Fibroblast of the aortic adventitia (primary cell): ENCODE data around the gene MEGF11. TPM values are rescaled to one million over a fixed set of nuclear protein-coding genes. Genes with fewer than 3 reads are reported as not detected.

Source experiments
- DNase-seq: peaks from one replicate; pipeline ENCODE4 v3.0.0-alpha.2; 2010; ENCODE audit warnings: low read depth
- H3K4me3 ChIP-seq: 2 replicates; pipeline ENCODE4 v1.5.1; 2011; ENCODE audit warnings: low read depth, mild to moderate bottlenecking, control low read depth, low read length, moderate library complexity
- total RNA-seq: library from RNA; depleted of rRNA; stranded (reverse); fragments of >200 nt; gene quantifications from 2 replicates; pipeline ENCODE4 v1.2.3, GENCODE V29; 2012; ENCODE audit warnings: low replicate concordance
- TF ChIP-seq, protein P1 (sequence below): IDR thresholded peaks from 2 replicates; pipeline ENCODE4 v1.5.1; 2011; ENCODE audit warnings: mild to moderate bottlenecking, low read length, control low read depth, inconsistent platforms; ENCODE audit not compliant: insufficient read depth

Gene MEGF11
- total RNA-seq, 1 donor, result 0.36 TPM

DNA sequence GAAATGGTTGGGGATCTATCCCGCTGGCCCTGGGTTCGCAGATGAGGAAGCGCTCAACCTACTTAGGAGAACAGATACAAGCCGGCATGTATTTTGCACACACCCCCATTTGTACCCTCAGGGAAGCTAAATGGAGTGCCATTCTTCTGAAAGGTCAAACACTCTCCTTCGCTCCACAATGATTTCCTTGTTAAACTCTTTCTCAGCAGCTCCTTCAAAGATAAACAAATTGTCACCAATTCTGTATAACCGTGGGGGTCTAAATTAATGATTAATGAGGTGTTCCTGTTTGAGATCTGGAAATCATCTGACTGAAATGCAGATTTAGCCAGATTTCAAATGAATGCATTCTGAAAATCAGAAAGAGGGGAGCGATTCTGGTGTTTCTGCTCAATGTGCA, 124.0 kb downstream of the MEGF11 start:
- no peak for DNase-seq
- TF ChIP-seq, protein P1, sequence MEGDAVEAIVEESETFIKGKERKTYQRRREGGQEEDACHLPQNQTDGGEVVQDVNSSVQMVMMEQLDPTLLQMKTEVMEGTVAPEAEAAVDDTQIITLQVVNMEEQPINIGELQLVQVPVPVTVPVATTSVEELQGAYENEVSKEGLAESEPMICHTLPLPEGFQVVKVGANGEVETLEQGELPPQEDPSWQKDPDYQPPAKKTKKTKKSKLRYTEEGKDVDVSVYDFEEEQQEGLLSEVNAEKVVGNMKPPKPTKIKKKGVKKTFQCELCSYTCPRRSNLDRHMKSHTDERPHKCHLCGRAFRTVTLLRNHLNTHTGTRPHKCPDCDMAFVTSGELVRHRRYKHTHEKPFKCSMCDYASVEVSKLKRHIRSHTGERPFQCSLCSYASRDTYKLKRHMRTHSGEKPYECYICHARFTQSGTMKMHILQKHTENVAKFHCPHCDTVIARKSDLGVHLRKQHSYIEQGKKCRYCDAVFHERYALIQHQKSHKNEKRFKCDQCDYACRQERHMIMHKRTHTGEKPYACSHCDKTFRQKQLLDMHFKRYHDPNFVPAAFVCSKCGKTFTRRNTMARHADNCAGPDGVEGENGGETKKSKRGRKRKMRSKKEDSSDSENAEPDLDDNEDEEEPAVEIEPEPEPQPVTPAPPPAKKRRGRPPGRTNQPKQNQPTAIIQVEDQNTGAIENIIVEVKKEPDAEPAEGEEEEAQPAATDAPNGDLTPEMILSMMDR, result no peak
- H3K4me3 ChIP-seq, result no peak overlapping the region

DNA sequence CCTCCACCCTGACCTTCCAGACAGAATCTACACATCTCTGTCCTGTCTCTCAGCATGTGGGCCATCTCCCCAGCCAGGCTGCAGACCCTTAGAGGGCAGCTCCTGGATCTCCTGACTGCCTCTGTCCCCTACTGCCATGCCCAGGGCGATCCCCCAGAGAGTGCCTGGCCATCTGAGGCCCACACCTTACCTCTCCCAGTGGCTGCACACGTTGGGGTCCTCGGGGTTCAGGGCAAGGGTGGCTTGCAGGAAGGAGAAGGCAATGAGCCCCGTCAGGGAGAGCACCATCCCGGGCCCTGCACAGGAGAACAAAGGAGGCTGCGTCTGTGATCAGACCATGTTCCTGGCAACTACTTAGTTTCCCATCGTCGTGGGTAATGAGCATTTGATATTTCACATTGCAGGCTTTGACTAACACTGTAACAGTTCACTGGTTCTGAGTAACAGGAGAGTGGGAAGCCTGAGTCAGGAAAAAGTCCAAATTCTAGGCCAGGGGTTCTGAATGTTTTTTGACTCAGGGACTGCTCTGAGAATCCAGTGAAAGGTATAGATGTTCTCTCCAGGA, 125.4 kb downstream of the MEGF11 start:
- DNase-seq, result no peak
- no peak overlapping the region for H3K4me3 ChIP-seq
- TF ChIP-seq, protein P1, result no peak

DNA sequence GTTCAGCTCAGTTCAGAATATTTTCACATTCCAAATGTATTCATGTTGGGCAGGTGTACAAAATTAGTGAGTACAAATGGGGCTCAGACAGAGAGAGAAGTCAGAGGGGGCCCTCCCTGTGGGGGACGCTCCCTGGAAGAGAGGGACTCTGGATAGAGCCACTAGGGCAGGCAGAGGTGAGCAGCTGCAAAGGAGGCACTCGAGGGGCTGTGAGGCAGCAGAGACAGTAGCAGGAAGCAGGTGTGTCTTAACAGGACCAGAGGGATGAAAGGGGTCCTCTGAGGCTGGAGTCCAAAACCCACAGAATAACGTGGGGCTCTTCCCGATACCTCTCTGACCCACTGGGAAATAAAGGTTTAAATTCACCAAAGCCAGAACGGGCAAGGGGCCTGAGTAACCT, 127.1 kb downstream of the MEGF11 start:
- DNase-seq, result no peak

DNA sequence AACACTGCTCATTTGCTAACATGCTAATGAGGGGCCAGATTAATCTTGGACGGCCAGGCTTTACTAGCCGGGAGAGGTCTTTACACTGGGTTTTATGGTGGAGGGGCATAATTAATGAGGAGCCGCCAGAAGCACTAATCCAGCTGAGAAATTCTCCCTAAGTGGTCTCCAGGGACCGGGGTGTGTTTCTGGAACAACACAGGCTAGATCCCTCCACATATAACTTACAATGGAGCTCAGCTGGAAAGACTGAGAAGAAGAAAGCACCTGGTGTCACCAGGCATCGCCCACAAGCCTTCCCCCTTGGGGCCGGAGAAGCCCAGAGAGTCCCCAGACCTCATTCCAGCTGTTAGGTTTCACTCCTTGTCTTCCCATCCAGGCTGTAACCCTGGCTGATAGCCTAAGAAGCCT, 127.5 kb downstream of the MEGF11 start:
- no peak overlapping the region for H3K4me3 ChIP-seq
- TF ChIP-seq, protein P1, result no peak
- no peak for DNase-seq

More for the DNA sequence above, 127.1 kb downstream of the MEGF11 start:
- H3K4me3 ChIP-seq, result no peak overlapping the region
- TF ChIP-seq, protein P1, result no peak

DNA sequence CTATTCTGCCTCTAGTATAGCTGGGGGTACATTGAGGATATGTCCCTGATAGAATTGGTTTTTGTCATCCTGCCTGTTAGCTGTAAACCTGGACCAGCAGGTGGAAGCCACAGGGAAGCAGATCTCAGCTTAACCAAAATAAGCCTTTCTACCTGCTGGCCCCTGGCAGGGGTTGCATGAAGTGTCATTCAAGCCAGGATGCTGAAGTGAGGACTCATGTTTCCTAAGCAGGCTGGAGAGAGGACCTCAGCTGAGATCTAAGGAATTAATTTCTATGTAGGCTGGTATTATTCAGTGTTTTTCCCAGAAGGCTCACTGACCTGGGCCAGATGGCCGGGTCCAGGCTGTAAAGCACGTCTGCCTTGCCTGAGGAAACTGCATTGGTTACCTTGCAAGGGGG, 128.9 kb downstream of the MEGF11 start:
- no peak for DNase-seq
- TF ChIP-seq, protein P1, result no peak
- no peak overlapping the region for H3K4me3 ChIP-seq

DNA sequence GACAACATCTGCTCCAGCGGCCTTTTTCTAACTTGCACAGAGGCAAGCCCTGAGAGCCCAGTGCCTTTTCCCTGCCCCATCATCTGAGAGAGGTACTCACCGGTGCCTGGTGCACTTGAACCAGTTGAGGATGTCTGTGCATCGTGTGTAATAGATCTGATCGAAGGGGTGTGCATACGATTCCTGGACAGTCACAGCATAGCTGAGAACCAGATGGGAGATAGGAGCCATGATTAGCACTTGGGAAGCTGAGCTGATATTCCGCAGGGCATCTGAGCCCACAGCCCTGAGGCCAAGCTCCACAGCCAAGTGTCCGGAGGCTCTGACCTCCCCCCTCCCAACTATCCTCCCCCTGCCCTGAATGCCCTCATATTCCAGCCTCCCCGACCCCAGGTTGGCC, 129.8 kb downstream of the MEGF11 start:
- TF ChIP-seq, protein P1, result no peak
- no peak for DNase-seq
- no peak overlapping the region for H3K4me3 ChIP-seq

DNA sequence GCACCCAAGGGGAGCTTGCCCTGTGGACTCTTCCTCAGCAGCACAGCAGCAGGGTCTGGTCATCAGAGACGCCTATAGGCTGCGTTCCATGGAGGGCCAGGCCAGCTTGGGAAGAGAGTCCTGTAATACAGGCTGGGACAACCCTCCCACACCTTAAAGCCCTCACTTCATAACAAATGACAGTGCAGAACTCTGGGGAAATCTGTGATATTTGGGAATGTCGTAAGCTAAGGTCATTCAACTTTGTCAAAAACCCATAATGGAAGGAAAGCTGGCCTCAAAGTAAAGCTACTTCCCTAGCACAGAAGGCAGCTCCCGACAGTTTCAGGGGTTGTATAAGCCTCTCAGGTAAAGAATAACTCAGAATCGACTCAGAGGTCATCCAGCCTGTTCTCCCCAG, 133.1 kb downstream of the MEGF11 start:
- TF ChIP-seq, protein P1, result no peak
- no peak overlapping the region for H3K4me3 ChIP-seq
- DNase-seq, result no peak
